Loucy (cell line): ENCODE results near the gene P2RX3.

Source experiments
- EZH2phosphoT487 ChIP-seq: fragments of 200-600 bp; IDR thresholded peaks from 2 replicates; pipeline ENCODE4 v1.6.1; 2018; ENCODE audit warnings: antibody characterized with exemption, mild to moderate bottlenecking, moderate library complexity, borderline replicate concordance
- TF ChIP-seq, protein P1 (sequence below): fragments of 200-600 bp; sonication (generic); conservative IDR thresholded peaks from 2 replicates; pipeline ENCODE4 v1.5.1; 2014; ENCODE audit warnings: mild to moderate bottlenecking, antibody characterized with exemption, low read length

DNA sequence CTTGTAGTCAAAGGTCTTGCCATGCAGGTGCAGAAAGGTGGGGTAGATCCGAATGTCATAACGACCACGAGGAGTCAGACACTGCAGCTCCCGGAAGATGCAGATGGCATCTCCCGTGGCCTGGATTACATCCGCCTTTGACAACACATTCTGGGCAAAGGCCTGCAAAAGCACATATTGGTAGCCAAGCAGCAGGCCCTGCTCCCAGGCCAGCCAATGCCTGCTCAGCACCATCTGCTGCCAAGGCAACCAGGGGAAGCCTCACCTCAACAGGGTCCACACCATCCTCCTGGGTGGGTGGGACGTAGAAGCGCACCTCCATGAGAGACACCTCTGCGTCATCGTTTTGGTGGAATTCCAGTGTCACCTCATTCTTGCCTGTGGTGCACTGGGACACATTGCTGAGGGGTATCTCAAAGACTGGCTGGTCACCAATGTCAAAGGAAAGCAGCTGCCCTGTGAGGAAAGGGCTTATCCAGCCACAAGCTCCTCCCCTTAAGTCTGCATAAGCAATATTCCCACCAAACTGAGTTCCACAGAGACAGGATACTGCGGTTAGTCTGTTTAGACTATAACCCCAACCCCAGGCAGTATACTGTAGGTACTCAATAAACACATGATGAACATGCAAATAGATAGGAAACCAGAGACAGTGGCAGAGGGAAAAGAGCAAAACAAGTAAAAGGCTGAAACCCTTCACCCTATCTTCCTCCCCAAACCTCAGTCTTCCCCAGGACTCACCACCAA is 5.3 kb upstream of the P2RX3 start:
- TF ChIP-seq, protein P1, sequence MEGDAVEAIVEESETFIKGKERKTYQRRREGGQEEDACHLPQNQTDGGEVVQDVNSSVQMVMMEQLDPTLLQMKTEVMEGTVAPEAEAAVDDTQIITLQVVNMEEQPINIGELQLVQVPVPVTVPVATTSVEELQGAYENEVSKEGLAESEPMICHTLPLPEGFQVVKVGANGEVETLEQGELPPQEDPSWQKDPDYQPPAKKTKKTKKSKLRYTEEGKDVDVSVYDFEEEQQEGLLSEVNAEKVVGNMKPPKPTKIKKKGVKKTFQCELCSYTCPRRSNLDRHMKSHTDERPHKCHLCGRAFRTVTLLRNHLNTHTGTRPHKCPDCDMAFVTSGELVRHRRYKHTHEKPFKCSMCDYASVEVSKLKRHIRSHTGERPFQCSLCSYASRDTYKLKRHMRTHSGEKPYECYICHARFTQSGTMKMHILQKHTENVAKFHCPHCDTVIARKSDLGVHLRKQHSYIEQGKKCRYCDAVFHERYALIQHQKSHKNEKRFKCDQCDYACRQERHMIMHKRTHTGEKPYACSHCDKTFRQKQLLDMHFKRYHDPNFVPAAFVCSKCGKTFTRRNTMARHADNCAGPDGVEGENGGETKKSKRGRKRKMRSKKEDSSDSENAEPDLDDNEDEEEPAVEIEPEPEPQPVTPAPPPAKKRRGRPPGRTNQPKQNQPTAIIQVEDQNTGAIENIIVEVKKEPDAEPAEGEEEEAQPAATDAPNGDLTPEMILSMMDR, result no peak
- TF ChIP-seq EZH2phosphoT487, result no peak
